ENCODE measurements around the gene ZBTB45. TPM values are rescaled to one million over a fixed set of nuclear protein-coding genes. Genes with fewer than 3 reads are reported as not detected.
A peak's percentile ranks its signal among the peaks of the same experiment; 100 is the strongest.
"Not testable (repeated sequence)": the region's sequence is repeated elsewhere in the genome, so short reads cannot be mapped to it uniquely, and the experiment has no call there.

Gene ZBTB45
- total RNA-seq, 4 donors from 2014 or later: 9.8 to 16.5 (median 12.6) TPM

- Histone ChIP-seq H3K27ac (peak overlapping the region; percentile 22 to 89 (median 56)), H3K27me3 (no peaks in the 10 kb centered on the region), H3K4me3 (peak overlapping the region; percentile 31 to 63 (median 40)), H3K9me3 (no peaks in the 10 kb centered on the region), H3K36me3 (no peaks in the 10 kb centered on the region), H3K4me1 (peaks cover 0 to 26% (median 20%) of the 10 kb centered on the region in 4 donors)
- 58 to 62% methylated on average over 17 to 22 of the region's 22 CpGs for WGBS, 2 donors
- TF ChIP-seq CTCF (IDR thresholded peaks at IDR 0.05) (no peak), EP300 (IDR thresholded peaks at IDR 0.05) (no peak)
- DNase-seq (ENCODE audit: low spot score in 2 of 2): peak in 1 of 2 donors; percentile 30
Observed at GRCh38 chr19:58498316-58499020, 21.1 kb downstream of the ZBTB45 start.

- no peak for DNase-seq (ENCODE audit: low spot score in 2 of 2)
- Histone ChIP-seq H3K27me3 (no peaks in the 10 kb centered on the region), H3K4me1 (peaks cover 0 to 26% (median 20%) of the 10 kb centered on the region in 4 donors), H3K27ac (no peak overlapping the region), H3K4me3 (no peak overlapping the region), H3K36me3 (no peaks in the 10 kb centered on the region), H3K9me3 (no peaks in the 10 kb centered on the region)
- TF ChIP-seq EP300 (IDR thresholded peaks at IDR 0.05) (no peak), POLR2A (IDR thresholded peaks at IDR 0.05) (no peak), CTCF (IDR thresholded peaks at IDR 0.05) (no peak)
- 81 to 84% methylated on average over 8 of the region's 8 CpGs for whole genome bisulfite sequencing, 2 donors
Observed at GRCh38 chr19:58497634-58498170, 21.9 kb downstream of the ZBTB45 start.

GRCh38 chr19:58492265-58492664 lies 27.3 kb downstream of the ZBTB45 start:
- H3K4me1 ChIP-seq: peaks cover 0 to 2% (median 0%) of the 10 kb centered on the region in 4 donors
- no peak for DNase-seq (ENCODE audit: low spot score in 2 of 2)
- WGBS, 2 donors: 59 to 68% methylated on average over 14 of the region's 14 CpGs
- H3K9me3 ChIP-seq: no peaks in the 10 kb centered on the region
- no peaks in the 10 kb centered on the region for H3K36me3 ChIP-seq
- no peaks in the 10 kb centered on the region for H3K27me3 ChIP-seq
- no peak overlapping the region for H3K4me3 ChIP-seq
- H3K27ac ChIP-seq: no peak overlapping the region
- TF ChIP-seq CTCF (IDR thresholded peaks at IDR 0.05): no peak
- TF ChIP-seq POLR2A (IDR thresholded peaks at IDR 0.05): no peak
- no peak for TF ChIP-seq EP300 (IDR thresholded peaks at IDR 0.05)

GRCh38 chr19:58491393-58491792 lies 28.2 kb downstream of the ZBTB45 start:
- H3K4me1 ChIP-seq: no peaks in the 10 kb centered on the region
- no peak overlapping the region for H3K4me3 ChIP-seq
- no peaks in the 10 kb centered on the region for H3K36me3 ChIP-seq
- H3K27ac ChIP-seq: no peak overlapping the region
- no peaks in the 10 kb centered on the region for H3K9me3 ChIP-seq
- TF ChIP-seq EP300 (IDR thresholded peaks at IDR 0.05) (no peak), POLR2A (IDR thresholded peaks at IDR 0.05) (no peak), CTCF (IDR thresholded peaks at IDR 0.05) (no peak)
- WGBS, 2 donors: 79 to 88% methylated on average over 5 of the region's 5 CpGs
- no peak for DNase-seq (ENCODE audit: low spot score in 2 of 2)
- H3K27me3 ChIP-seq: no peaks in the 10 kb centered on the region

GRCh38 chr19:58484349-58484748 lies 35.3 kb downstream of the ZBTB45 start:
- H3K4me1 ChIP-seq; H3K4me3 ChIP-seq; H3K9me3 ChIP-seq; DNase-seq (ENCODE audit: low spot score in 2 of 2); H3K27ac ChIP-seq; H3K27me3 ChIP-seq: not testable (repeated sequence)
- 94% methylated on average over 5 of the region's 5 CpGs for WGBS, 2 donors
- peaks cover 0 to 34% (median 0%) of the 10 kb centered on the region in 3 donors for H3K36me3 ChIP-seq
